HEK293 (cell line): Measurements from ENCODE around the gene TBXA2R.

Source experiments
- HOXA7 ChIP-seq: sonication (generic); formaldehyde crosslinking; IDR thresholded peaks from 2 replicates; pipeline ENCODE4 v1.8.1; 2022; ENCODE audit warnings: missing genetic modification reagents, borderline replicate concordance
- ZNF488 ChIP-seq: fragments of 450-650 bp; formaldehyde crosslinking; IDR thresholded peaks from 2 replicates; pipeline ENCODE4 v1.5.1; 2016; ENCODE audit warnings: missing biosample characterization, missing genetic modification characterization
- TF ChIP-seq, protein P1 (sequence below): fragments of 450-650 bp; formaldehyde crosslinking; conservative IDR thresholded peaks from 2 replicates; pipeline ENCODE4 v1.5.1; 2016; ENCODE audit warnings: low read depth, missing biosample characterization, missing genetic modification characterization

DNA sequence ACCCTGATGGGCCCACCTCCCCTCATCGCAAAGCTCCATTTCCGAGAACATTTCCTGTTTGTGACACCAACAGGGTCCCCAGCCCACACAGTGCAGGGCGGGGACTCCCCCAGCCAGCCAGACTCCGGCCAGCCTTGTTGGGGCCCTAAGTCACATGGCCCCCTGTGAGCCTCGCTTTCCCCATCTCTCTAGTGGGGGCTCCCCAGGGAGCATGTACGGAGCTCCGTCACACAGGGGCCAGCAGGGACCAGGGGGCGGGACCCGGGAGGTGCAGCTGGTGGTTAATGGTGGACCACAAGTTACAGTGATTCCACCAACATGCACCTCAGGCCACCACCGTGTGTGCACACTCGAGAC, 1.7 kb downstream of the TBXA2R start:
- TF ChIP-seq HOXA7 (CRISPR knock-in tag) (no peak), ZNF488 (no peak)
- TF ChIP-seq, protein P1, sequence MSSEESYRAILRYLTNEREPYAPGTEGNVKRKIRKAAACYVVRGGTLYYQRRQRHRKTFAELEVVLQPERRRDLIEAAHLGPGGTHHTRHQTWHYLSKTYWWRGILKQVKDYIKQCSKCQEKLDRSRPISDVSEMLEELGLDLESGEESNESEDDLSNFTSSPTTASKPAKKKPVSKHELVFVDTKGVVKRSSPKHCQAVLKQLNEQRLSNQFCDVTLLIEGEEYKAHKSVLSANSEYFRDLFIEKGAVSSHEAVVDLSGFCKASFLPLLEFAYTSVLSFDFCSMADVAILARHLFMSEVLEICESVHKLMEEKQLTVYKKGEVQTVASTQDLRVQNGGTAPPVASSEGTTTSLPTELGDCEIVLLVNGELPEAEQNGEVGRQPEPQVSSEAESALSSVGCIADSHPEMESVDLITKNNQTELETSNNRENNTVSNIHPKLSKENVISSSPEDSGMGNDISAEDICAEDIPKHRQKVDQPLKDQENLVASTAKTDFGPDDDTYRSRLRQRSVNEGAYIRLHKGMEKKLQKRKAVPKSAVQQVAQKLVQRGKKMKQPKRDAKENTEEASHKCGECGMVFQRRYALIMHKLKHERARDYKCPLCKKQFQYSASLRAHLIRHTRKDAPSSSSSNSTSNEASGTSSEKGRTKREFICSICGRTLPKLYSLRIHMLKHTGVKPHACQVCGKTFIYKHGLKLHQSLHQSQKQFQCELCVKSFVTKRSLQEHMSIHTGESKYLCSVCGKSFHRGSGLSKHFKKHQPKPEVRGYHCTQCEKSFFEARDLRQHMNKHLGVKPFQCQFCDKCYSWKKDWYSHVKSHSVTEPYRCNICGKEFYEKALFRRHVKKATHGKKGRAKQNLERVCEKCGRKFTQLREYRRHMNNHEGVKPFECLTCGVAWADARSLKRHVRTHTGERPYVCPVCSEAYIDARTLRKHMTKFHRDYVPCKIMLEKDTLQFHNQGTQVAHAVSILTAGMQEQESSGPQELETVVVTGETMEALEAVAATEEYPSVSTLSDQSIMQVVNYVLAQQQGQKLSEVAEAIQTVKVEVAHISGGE, result no peak
